Inflammatory macrophage treated with lipopolysaccharide for 1 hour (primary cell): ENCODE data around the gene PIGN.
"Not testable (repeated sequence)": the region's sequence is repeated elsewhere in the genome, so short reads cannot be mapped to it uniquely, and the experiment has no call there.

Source experiments
- DNase-seq, 2 donors: peaks; one replicate each; pipeline ENCODE4 v3.0.0-alpha.2; 2020 to 2022

The PIGN gene

GRCh38 chr18:62175521-62175920, 11.3 kb downstream of the PIGN start:
- no peak for DNase-seq

- DNase-seq, result no peak
These were observed 14.6 kb downstream of the PIGN start for GRCh38 chr18:62172298-62172697.

GRCh38 chr18:62170857-62171256, 16.0 kb downstream of the PIGN start:
- DNase-seq, result no peak

- DNase-seq, result not testable (repeated sequence)
These were observed 20.3 kb downstream of the PIGN start for GRCh38 chr18:62166524-62166923.

- no peak for DNase-seq
These were observed 21.3 kb downstream of the PIGN start for GRCh38 chr18:62165583-62165982.

- no peak for DNase-seq
These were observed 21.9 kb downstream of the PIGN start for GRCh38 chr18:62164855-62165487.

GRCh38 chr18:62164310-62164709, 22.5 kb downstream of the PIGN start:
- peak; percentile 19 to 30 for DNase-seq

- no peak for DNase-seq
These were observed 29.0 kb downstream of the PIGN start for GRCh38 chr18:62157843-62158242.

GRCh38 chr18:62152844-62153243, 34.0 kb downstream of the PIGN start:
- DNase-seq, result no peak

GRCh38 chr18:62151068-62151771, 35.6 kb downstream of the PIGN start:
- DNase-seq, result no peak

- no peak for DNase-seq
These were observed 42.5 kb downstream of the PIGN start for GRCh38 chr18:62144338-62144737.

GRCh38 chr18:62140259-62140658, 46.6 kb downstream of the PIGN start:
- peak; percentile 10 to 46 for DNase-seq

GRCh38 chr18:62138461-62139235, 48.2 kb downstream of the PIGN start:
- no peak for DNase-seq

GRCh38 chr18:62131301-62131909, 55.5 kb downstream of the PIGN start:
- peak; percentile 34 to 78 for DNase-seq

- DNase-seq, result no peak
These were observed 58.7 kb downstream of the PIGN start for GRCh38 chr18:62128157-62128556.

- DNase-seq, result no peak
These were observed 60.1 kb downstream of the PIGN start for GRCh38 chr18:62126737-62127136.

- DNase-seq, result no peak
These were observed 61.2 kb downstream of the PIGN start for GRCh38 chr18:62125702-62126101.

GRCh38 chr18:62122330-62122729, 64.5 kb downstream of the PIGN start:
- no peak for DNase-seq

- DNase-seq, result no peak
These were observed 67.0 kb downstream of the PIGN start for GRCh38 chr18:62119884-62120283.

- DNase-seq, result no peak
These were observed 68.5 kb downstream of the PIGN start for GRCh38 chr18:62118328-62118727.

GRCh38 chr18:62109676-62110075, 77.2 kb downstream of the PIGN start:
- no peak for DNase-seq

GRCh38 chr18:62107881-62108280, 79.0 kb downstream of the PIGN start:
- DNase-seq, result no peak

- DNase-seq, result no peak
These were observed 80.6 kb downstream of the PIGN start for GRCh38 chr18:62106271-62106670.

GRCh38 chr18:62105376-62105775, 81.5 kb downstream of the PIGN start:
- DNase-seq, result no peak
